ENCODE data around the gene CADPS.

GRCh38 chr3:62647711-62648110 is 227.5 kb downstream of the CADPS start:
- TF ChIP-seq CTCF (conservative IDR thresholded peaks at IDR 0.05; ENCODE audit: low read depth, low read length) (no peak), CHD1 (IDR thresholded peaks at IDR 0.05; ENCODE audit: low read depth, low read length) (no peak), POLR2A (IDR thresholded peaks at IDR 0.05; ENCODE audit: low read depth, low read length) (no peak), RAD21 (IDR thresholded peaks at IDR 0.05; ENCODE audit: low read length) (no peak), USF2 (IDR thresholded peaks at IDR 0.05; ENCODE audit: low read depth, low read length) (no peak), BHLHE40 (IDR thresholded peaks at IDR 0.05; ENCODE audit: low read depth, low read length) (no peak), FOS (IDR thresholded peaks at IDR 0.05; ENCODE audit: low read depth, low read length) (no peak), MAZ (IDR thresholded peaks at IDR 0.05; ENCODE audit: borderline replicate concordance, low read depth, low read length) (no peak), ELK1 (IDR thresholded peaks at IDR 0.05; ENCODE audit: borderline replicate concordance, low read depth, low read length) (no peak), MXI1 (IDR thresholded peaks at IDR 0.05; ENCODE audit: borderline replicate concordance, low read depth, low read length) (no peak), SMC3 (IDR thresholded peaks at IDR 0.05; ENCODE audit: low read depth, low read length) (no peak), CEBPB (IDR thresholded peaks at IDR 0.05; ENCODE audit: low read depth, low read length) (no peak), RFX5 (IDR thresholded peaks at IDR 0.05; ENCODE audit: low read depth, low read length) (no peak)
